DMS 273 (cell line): ENCODE results near the gene NLRP6.

ENCODE experiments used
- DNase-seq: peaks from one replicate; lab custom pipeline; 2025; ENCODE audit not compliant: unreplicated experiment; lab: John Stamatoyannopoulos, UW

NLRP6 gene

DNA sequence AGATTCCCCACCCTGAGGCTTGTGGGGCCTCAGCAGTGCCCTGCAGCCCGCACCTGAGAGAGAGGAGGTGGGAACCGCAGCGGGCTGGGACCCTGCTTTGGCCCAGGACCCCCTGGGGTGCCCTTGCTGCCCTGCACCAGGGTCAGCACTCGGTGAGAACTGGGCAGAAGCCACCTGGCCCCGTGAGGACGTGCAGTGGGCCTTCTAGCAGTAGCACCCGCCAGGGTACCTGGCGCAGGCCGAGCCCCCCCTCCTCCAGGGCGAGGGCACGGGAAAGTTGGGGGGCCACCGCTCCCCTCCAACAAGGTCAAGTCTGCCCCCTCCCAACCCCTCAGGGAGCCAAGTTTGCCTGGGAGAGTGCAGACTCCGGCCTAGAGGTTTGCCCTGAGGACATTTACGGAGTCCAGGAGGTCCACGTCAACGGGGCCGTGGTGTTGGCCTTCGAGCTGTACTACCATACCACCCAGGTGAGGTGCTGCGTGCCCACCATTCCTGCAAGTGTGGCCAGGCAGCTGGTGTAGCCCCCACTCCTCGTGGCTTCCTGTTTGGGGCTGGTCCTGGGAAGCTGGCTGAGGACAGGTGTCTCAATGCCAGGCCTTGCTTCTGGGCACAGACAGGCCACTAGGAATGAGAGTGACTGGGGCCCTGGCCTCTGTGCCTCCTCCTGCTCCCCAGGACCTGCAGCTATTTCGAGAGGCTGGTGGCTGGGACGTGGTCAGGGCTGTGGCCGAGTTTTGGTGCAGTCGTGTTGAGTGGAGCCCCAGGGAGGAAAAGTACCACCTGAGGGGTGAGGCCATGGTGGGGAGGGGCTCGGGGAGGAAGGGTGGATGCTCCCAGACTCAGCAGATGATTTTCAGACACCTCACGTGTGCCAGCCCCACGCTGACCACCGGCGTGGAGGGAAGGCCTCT, 14.3 kb downstream of the NLRP6 start:
- DNase-seq: no peak

DNA sequence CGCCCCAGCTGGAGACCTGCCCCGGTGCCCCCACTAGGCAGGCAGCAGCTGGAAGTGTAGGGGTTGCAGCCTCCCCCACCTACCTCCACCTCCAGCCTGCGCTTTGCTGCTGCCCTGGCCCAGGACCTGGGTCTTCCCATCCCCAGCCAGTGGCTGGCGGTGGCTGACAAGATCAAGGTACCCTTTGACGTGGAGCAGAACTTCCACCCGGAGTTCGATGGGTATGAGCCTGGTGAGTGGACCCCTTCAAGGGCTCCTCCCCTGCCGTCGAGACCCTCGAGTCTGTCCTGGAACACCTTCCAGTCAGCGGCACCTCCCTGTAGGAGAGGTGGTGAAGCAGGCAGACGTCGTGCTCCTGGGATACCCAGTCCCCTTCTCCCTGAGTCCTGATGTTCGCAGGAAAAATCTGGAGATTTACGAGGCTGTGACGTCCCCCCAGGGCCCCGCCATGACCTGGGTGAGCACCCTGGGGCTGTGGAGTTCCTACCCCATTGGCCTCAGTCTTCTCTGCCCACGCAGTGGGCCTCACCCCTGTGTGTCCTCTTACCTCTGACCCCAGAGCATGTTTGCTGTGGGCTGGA, 15.2 kb downstream of the NLRP6 start:
- no peak for DNase-seq

DNA sequence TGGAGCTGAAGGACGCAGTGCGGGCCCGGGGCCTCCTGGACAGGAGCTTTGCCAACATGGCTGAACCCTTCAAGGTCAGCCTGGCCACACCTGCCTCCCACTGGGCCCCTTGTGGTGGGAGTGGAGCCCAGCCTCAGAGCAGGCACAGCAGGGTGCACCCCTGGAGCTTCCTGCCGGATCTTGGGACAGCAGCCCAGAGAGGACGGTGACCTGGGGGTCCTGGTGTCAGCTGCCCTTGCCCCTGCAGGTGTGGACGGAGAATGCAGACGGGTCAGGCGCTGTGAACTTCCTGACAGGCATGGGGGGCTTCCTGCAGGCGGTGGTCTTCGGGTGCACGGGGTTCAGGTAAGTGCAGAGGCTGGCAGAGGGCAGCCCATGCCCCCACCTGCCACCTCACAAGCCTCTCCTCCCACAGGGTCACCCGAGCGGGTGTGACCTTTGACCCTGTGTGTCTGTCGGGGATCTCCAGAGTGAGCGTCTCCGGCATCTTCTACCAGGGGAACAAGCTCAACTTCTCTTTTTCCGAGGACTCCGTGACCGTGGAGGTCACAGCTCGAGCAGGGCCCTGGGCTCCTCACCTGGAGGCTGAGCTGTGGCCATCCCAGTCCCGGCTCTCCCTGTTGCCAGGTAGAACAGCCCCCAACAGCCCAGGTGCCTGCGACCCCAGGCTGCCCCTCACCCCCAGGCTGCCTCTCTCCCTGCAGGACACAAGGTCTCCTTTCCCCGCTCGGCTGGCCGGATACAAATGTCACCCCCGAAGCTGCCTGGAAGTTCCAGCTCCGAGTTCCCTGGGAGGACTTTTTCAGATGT, 15.8 kb downstream of the NLRP6 start:
- DNase-seq: no peak

DNA sequence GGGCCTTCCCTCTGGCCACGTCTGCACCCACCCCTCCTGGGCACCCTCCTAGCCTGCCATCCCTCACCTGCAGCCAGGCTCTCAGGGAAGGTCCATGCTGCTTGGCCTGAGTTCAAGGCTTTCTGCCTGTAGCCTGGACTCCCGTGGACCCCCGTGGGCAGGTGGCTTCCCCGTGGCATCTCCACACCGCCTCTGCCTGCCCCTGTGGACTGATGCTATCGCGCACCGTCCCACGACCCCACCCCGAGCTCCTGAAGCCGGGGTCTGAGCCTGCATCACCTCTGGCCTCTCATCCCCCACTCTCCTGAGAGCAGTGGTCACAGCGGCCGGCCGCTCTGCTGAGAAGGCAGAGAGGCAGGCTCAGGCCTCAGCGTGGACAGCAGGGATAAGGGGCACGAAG, 16.6 kb downstream of the NLRP6 start:
- no peak for DNase-seq

DNA sequence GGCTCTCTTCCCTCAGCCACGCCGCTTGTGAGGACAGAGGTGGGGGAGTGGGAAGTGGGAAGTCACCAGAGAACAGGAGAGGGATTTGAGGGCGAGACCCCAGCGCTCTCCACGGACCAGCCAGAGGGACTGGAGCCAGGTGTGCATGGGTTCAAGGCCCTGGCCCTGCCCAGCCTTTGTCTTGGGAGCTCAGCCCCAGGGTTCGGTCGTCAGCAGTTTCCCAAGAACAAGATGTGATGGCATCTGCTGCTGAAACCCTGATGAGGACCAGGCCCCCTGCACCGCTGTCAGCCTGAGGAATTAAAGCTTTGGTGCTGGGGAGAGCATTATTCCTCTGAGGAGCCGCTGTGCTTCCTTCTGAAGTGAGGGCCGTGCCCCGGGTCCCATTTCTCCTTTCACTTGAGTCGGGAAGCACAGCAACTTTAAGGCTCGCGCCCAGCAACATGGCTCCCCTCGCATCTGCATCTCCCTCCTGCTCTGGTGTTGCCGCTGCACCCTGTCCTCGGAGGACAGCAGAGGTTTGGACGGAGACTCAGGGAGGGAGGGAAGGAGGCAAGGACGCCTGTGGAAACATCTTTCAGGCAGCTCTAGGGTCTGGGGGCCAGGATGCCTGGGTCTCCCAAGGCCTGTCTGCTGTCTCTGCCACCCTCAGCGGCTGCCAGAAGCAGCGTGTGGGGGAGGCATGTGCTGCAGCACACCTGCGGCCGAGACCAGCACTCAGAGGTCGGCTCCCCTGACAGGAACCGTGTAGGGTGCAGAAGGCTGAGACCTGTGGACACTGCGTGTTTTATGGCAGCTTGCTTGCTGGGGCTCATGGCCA, 17.4 kb downstream of the NLRP6 start:
- DNase-seq: no peak

- DNase-seq: no peak
Observed at GRCh38 chr11:296171-297050, 18.2 kb downstream of the NLRP6 start.

- no peak for DNase-seq
Observed at GRCh38 chr11:297051-297585, 18.9 kb downstream of the NLRP6 start.

DNA sequence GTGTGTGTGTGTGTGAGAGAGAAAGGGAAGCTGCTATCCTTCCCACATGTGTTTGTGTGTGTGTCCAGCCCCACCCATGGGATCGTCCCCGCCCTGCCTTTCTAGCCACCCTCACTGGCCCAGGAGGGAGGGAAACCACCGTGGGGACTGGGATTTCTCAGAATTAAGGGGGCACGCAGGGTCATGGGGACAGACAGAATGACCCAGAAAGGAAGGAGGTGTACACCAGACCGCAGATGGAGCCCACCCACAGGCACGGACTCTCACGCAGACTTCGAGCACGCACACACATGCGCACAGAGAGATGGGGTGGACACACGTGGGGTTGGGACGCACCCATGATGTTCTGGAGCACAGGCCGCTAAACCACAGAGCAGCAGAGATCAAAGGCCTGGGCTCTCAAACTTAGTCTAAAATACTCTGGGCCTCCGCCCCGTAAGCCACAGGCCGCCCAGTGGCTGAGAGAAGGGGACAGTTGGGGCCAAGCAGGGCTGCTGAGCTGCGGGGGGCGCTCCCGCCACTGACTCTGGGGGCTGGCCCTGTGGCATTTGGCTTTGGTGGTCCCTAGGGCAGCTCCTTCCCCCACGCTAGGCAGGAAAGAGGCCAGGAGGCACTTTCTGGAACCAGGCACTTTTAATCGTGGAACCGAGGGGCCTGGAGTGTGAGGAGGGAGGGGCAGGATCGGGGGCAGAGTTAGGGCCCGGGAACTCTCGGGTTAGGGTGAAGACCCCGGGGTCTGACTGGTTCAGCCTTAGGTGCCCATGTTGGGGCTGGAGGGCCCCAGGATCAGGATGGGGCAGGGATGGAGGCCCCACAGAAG, 19.6 kb downstream of the NLRP6 start:
- no peak for DNase-seq

DNA sequence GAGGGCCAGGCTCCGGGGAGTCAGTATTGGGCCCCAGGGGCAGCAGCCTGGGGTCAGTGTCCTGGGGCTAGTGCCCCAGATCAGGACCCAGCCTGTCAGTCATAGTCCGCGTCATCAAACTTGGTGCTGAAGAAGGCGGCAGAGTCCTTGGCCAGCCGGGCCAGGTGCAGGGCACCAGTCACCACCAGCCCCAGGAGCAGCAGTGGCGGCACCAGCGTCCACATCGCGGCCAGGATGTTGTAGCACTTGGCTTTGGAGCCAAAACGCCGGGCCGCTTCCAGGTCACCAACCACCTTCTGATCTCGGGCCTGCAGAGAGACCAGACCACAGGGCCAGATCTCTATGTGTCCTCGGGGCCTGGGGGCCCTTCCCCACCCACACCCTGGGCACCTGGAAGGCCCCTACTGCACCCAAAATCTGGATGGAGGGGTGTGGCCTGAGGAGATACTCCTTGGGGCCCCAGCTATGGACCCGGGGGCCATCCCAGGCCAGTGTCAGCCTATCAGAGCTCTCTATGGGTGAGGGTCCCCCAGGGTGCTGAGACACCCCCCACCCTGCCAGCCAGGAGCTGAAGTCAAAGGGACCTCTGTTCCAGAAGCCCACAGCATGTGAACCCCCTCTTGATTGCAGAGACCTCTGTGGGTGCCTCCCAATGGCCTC, 20.3 kb downstream of the NLRP6 start:
- DNase-seq: no peak

GRCh38 chr11:299081-299891, 21.1 kb downstream of the NLRP6 start, which contains the start of gene IFITM5:
TSS of gene IFITM5 (minus strand) at chr11:299526. CDS start at chr11:299490, 36 bp downstream.
- DNase-seq: no peak

GRCh38 chr11:299951-300735, 21.9 kb downstream of the NLRP6 start:
- peak; percentile 50 for DNase-seq

- no peak for DNase-seq
Observed at GRCh38 chr11:303363-303762, 25.2 kb downstream of the NLRP6 start.

GRCh38 chr11:304061-304506, 25.9 kb downstream of the NLRP6 start:
- DNase-seq: no peak

DNA sequence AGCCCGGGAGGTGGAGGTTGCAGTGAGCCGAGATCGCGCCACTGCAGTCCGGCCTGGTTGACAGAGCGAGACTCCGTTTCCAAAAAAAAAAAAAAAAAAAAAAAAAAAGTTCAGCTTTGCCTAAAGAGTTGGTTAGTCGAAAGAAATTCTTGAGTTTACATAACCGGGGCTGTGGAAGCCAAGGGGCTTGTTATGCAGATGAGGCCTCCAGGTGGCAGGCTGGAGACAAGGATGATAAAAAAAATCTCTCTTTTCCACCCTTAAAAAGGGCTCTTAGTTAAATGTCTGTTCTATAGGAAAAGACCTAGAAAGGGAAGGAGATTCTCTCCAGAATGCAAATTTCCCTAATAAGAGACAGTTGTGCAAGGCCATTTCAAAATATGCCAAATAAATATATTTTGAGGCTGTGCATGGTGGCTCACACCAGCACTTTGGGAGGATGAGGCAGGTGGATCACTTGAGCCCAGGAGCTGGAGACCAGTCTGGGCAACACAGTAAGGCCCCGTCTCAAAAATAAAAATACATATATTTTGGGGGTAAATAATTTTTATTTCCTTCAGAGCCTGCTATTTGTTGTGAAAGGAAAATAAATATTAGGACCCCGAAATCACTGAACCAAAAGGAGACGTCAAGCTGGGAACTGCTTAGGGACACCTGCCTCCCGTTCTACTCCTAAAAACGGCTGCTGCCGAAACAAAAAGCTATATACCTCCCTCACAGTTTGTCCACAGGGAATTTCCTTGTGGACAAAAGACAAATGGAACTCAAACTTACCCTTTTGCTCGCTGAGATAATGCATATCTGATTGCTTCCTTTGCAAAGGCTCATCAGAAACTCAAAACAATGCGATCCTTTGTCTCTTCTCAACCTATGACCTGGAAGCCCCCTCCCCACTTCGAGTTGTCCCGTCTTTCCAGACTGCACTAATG, 27.0 kb downstream of the NLRP6 start:
- DNase-seq: peak; percentile 47

GRCh38 chr11:305844-306211, 27.6 kb downstream of the NLRP6 start:
- DNase-seq: no peak
